ENCODE data around the gene CENPB.
"Not testable (repeated sequence)": the region's sequence is repeated elsewhere in the genome, so short reads cannot be mapped to it uniquely, and the experiment has no call there.

Gene CENPB

DNA sequence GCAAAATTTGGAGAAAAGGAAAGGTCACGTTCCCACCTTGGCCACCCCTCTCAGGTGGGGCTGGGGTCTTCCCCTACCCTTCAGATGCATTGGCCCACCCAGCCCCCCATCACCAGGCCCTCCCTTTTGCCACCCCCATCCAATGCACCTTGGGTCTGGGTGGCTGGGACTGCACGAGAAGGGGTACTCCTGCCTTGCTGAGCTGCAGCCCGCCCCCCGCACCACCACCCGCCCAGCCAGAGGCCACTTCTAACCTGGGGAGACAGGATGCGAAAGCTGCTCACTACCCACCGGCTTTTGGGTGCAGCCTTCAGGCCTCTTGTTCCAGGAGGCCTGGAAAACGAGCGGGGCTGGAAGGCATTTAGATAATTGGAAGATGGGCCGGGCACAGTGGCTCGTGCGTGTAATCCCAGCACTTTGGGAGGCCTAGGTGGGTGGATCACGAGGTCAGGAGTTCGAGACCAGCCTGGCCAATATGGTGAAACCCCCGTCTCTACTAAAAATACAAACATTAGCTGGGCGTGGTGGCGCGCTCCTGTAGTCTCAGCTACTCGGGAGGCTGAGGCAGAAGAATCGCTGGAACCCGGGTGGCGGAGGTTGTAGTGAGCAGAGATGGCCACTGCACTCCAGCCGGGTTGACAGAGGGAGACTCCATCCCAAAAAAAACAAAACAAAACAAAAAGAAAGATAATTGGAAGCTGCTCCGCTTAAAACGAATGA, 8.3 kb upstream of the CENPB start:
- H4K20me1 ChIP-seq (ENCODE audit: insufficient read depth, low read length), result no peaks in the 10 kb centered on the region
- H3K9ac ChIP-seq (ENCODE audit: low read length), result peak overlapping the region; percentile 93; the same call in 1 of the 2 replicates
- peaks cover 36% of the 10 kb centered on the region for H3K4me1 ChIP-seq (ENCODE audit: insufficient read depth, low read length, severe bottlenecking)
- H3F3A ChIP-seq (ENCODE audit: insufficient read depth, low read length), result no peaks in the 10 kb centered on the region
- H3K9me2 ChIP-seq (ENCODE audit: low read depth, low read length), result no peaks in the 10 kb centered on the region
- peak overlapping the region; percentile 88 for H3K27ac ChIP-seq (ENCODE audit: low read depth, low read length, poor library complexity, severe bottlenecking)
- H3K36me3 ChIP-seq (ENCODE audit: insufficient read depth, low read length), result no peaks in the 10 kb centered on the region
- H3K9me3 ChIP-seq (ENCODE audit: low read length), result no peaks in the 10 kb centered on the region
- peak overlapping the region; percentile 86 for H3K4me3 ChIP-seq (ENCODE audit: low read depth, low read length, poor library complexity, severe bottlenecking)
- 0 out of 2 replicates have a peak, but pooled peaks cover 6% of the 10 kb centered on the region for H3K79me2 ChIP-seq (ENCODE audit: insufficient read depth, low read length)
- TF ChIP-seq, protein P1, sequence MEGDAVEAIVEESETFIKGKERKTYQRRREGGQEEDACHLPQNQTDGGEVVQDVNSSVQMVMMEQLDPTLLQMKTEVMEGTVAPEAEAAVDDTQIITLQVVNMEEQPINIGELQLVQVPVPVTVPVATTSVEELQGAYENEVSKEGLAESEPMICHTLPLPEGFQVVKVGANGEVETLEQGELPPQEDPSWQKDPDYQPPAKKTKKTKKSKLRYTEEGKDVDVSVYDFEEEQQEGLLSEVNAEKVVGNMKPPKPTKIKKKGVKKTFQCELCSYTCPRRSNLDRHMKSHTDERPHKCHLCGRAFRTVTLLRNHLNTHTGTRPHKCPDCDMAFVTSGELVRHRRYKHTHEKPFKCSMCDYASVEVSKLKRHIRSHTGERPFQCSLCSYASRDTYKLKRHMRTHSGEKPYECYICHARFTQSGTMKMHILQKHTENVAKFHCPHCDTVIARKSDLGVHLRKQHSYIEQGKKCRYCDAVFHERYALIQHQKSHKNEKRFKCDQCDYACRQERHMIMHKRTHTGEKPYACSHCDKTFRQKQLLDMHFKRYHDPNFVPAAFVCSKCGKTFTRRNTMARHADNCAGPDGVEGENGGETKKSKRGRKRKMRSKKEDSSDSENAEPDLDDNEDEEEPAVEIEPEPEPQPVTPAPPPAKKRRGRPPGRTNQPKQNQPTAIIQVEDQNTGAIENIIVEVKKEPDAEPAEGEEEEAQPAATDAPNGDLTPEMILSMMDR (IDR thresholded peaks at IDR 0.05; ENCODE audit: low read length), result no peak
- no peak for TF ChIP-seq EZH2 (IDR thresholded peaks at IDR 0.05; ENCODE audit: borderline replicate concordance, low read length)
- H2AFZ ChIP-seq (ENCODE audit: low read length), result no peak overlapping the region
- H3K4me2 ChIP-seq (ENCODE audit: low read length), result peak overlapping the region; percentile 92
- H3K27me3 ChIP-seq (ENCODE audit: insufficient read depth, low read length), result no peaks in the 10 kb centered on the region

DNA sequence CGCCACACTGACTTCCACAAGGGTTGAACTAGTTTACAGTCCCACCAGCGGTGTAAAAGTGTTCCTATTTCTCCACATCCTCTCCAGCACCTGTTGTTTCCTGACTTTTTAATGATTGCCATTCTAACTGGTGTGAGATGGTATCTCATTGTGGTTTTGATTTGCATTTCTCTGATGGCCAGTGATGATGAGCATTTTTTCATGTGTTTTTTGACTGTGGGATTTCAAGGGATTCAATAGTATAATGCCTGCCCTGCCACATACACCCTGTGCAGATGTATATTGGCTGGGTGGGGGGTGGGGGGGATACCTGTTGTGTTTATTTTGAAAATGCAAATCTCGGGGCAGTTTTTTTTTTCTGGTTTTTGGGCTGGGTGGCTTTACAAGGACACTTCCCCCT, 7.6 kb upstream of the CENPB start:
- not testable (repeated sequence) for H3K27ac ChIP-seq (ENCODE audit: low read depth, low read length, poor library complexity, severe bottlenecking); H3F3A ChIP-seq (ENCODE audit: insufficient read depth, low read length); H3K4me3 ChIP-seq (ENCODE audit: low read depth, low read length, poor library complexity, severe bottlenecking); H3K4me2 ChIP-seq (ENCODE audit: low read length); H4K20me1 ChIP-seq (ENCODE audit: insufficient read depth, low read length); H3K9ac ChIP-seq (ENCODE audit: low read length); H3K9me3 ChIP-seq (ENCODE audit: low read length); H3K27me3 ChIP-seq (ENCODE audit: insufficient read depth, low read length); H3K36me3 ChIP-seq (ENCODE audit: insufficient read depth, low read length); H2AFZ ChIP-seq (ENCODE audit: low read length); H3K79me2 ChIP-seq (ENCODE audit: insufficient read depth, low read length); H3K9me2 ChIP-seq (ENCODE audit: low read depth, low read length)
- peaks cover 29% of the 10 kb centered on the region for H3K4me1 ChIP-seq (ENCODE audit: insufficient read depth, low read length, severe bottlenecking)

DNA sequence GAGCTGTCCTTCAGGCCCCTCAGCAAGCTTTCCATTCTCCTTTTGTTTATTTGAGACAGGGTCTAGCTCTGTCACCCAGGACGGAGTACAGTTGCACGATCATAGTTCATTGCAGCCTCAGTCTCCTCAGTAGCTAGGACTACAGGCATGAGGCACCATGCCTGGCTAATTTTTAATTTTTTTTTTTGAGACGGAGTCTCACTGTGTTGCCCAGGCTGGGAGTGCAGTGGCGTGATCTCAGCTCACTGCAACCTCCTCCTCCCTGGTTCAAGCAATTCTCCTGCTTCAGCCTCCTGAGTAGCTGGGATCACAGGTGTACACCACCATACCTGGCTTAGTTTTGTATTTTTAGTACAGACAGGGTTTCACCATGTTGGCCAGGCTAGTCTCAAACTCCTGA, 2.7 kb upstream of the CENPB start:
- H3K9ac ChIP-seq (ENCODE audit: low read length); H2AFZ ChIP-seq (ENCODE audit: low read length); H3K9me2 ChIP-seq (ENCODE audit: low read depth, low read length); H3K4me2 ChIP-seq (ENCODE audit: low read length); H4K20me1 ChIP-seq (ENCODE audit: insufficient read depth, low read length); H3K4me3 ChIP-seq (ENCODE audit: low read depth, low read length, poor library complexity, severe bottlenecking); H3K79me2 ChIP-seq (ENCODE audit: insufficient read depth, low read length); H3K27ac ChIP-seq (ENCODE audit: low read depth, low read length, poor library complexity, severe bottlenecking); H3F3A ChIP-seq (ENCODE audit: insufficient read depth, low read length); H3K36me3 ChIP-seq (ENCODE audit: insufficient read depth, low read length); H3K27me3 ChIP-seq (ENCODE audit: insufficient read depth, low read length); H3K9me3 ChIP-seq (ENCODE audit: low read length): not testable (repeated sequence)
- peaks cover 32% of the 10 kb centered on the region for H3K4me1 ChIP-seq (ENCODE audit: insufficient read depth, low read length, severe bottlenecking)

DNA sequence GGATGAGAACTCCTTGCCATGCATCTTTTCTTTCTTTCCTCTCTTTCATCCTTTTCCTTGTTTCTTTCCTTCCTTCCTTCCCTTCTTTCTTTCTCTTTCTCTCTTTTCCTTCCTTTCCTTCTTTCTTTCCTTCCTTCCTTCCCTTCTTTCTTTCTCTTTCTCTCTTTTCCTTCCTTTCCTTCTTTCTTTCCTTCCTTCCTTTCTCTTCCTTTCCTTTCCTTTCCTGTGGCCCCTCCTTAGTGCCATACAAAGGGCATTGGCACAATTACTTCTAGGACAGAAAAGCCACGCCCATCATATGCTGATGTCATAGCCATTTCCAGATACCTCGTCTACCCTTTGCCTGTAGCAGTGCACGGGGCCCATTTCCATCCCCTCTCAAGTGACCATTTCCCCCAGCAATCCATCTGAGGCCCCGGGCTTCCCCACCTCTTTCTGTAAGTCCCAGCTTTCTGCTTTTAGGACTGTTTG, 2.2 kb upstream of the CENPB start:
- TF ChIP-seq, protein P1 (IDR thresholded peaks at IDR 0.05; ENCODE audit: low read length), result no peak
- TF ChIP-seq EZH2 (IDR thresholded peaks at IDR 0.05; ENCODE audit: borderline replicate concordance, low read length), result no peak
- no peaks in the 10 kb centered on the region for H4K20me1 ChIP-seq (ENCODE audit: insufficient read depth, low read length)
- no peaks in the 10 kb centered on the region for H3K9me2 ChIP-seq (ENCODE audit: low read depth, low read length)
- H3K27ac ChIP-seq (ENCODE audit: low read depth, low read length, poor library complexity, severe bottlenecking), result no peak overlapping the region
- H2AFZ ChIP-seq (ENCODE audit: low read length), result no peak overlapping the region
- H3K79me2 ChIP-seq (ENCODE audit: insufficient read depth, low read length), result no peaks in the 10 kb centered on the region
- H3F3A ChIP-seq (ENCODE audit: insufficient read depth, low read length), result no peaks in the 10 kb centered on the region
- no peak overlapping the region for H3K4me3 ChIP-seq (ENCODE audit: low read depth, low read length, poor library complexity, severe bottlenecking)
- no peak overlapping the region for H3K9ac ChIP-seq (ENCODE audit: low read length)
- peaks cover 4% of the 10 kb centered on the region for H3K36me3 ChIP-seq (ENCODE audit: insufficient read depth, low read length)
- no peaks in the 10 kb centered on the region for H3K27me3 ChIP-seq (ENCODE audit: insufficient read depth, low read length)
- peaks cover 35% of the 10 kb centered on the region for H3K4me1 ChIP-seq (ENCODE audit: insufficient read depth, low read length, severe bottlenecking)
- H3K4me2 ChIP-seq (ENCODE audit: low read length), result no peak overlapping the region
- no peaks in the 10 kb centered on the region for H3K9me3 ChIP-seq (ENCODE audit: low read length)
